ENCODE data around the gene FOXL3.

FOXL3 gene

DNA sequence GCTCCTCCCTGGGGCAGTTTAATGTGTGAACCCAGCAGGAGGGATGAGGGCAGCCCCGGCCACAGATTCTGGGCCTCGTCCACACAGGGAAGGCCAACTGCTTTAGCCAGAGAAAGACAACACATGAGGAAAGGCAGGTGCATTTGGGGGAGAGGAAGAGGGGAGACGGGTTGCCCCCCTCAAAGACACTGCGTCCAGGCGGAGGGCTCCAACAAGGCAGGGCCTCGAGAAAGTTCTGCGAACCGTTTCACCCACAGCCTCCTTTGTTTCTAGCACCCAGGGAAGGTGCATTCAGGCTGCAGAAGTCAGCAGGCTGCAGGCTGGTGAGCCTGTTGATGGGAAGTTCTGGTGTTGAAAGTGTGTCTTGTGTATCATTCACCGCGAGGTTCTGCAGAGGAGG is 10.1 kb downstream of the FOXL3 start:
- Histone ChIP-seq H3K4me3 (ENCODE audit: low read depth in 1 of 2, low read length in 2 of 2) (no peak overlapping the region), H3K36me3 (ENCODE audit: control insufficient read depth in 1 of 2, insufficient read depth in 2 of 2, low read length in 2 of 2) (no peaks in the 10 kb centered on the region), H3K4me1 (ENCODE audit: control insufficient read depth in 1 of 2, insufficient read depth in 2 of 2, low read length in 2 of 2) (peaks cover 0 to 5% of the 10 kb centered on the region in 2 donors), H3K9me3 (ENCODE audit: control insufficient read depth in 1 of 2, low read length in 2 of 2) (no peaks in the 10 kb centered on the region), H3K27ac (ENCODE audit: low read length) (no peak overlapping the region), H3K27me3 (ENCODE audit: low read depth, low read length) (no peaks in the 10 kb centered on the region)

GRCh38 chr7:300546-301290 is 10.7 kb downstream of the FOXL3 start:
- Histone ChIP-seq H3K4me3 (ENCODE audit: low read depth in 1 of 2, low read length in 2 of 2) (no peak overlapping the region), H3K9me3 (ENCODE audit: control insufficient read depth in 1 of 2, low read length in 2 of 2) (no peaks in the 10 kb centered on the region), H3K36me3 (ENCODE audit: control insufficient read depth in 1 of 2, insufficient read depth in 2 of 2, low read length in 2 of 2) (no peaks in the 10 kb centered on the region), H3K27ac (ENCODE audit: low read length) (no peak overlapping the region), H3K4me1 (ENCODE audit: control insufficient read depth in 1 of 2, insufficient read depth in 2 of 2, low read length in 2 of 2) (peaks cover 0 to under 1% of the 10 kb centered on the region in 2 donors), H3K27me3 (ENCODE audit: low read depth, low read length) (no peaks in the 10 kb centered on the region)

DNA sequence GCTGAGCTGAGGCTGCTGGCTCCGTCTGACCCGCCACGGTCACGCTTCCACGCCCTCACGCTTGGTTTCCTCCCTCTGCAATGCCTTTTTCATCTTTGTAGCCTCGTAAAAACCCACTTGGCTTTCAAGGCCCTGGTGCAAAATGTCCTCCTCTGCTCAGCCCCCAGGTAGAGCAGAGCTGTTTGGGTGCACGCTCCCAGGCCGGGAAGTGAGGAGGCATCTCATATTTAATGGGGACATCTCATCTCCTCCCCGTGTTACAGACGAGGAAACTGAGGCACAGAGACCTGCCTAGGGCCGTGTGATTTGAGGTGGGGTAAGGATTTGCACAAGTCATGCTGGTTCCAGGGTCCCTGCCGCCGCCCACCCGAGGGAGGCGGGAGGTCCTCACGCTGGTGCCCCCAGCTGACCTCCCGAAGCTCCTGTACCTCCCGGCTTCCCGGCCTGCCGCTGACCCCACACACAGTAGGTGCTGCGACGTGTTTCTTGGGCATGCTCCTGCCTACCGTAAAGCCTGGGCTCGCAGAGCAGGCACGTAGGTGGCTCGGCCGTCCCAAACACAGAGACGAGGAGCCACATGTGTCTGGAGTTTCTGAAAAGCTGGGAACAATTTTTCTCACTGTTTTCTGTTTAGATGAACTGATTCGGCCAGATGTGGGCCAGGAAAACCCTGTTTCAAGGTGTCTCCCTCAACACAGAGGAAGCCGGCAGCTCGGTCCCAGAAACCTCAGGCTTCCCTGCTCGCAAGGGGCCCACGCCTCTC is 11.5 kb downstream of the FOXL3 start:
- Histone ChIP-seq H3K27ac (ENCODE audit: low read length) (no peak overlapping the region), H3K36me3 (ENCODE audit: control insufficient read depth in 1 of 2, insufficient read depth in 2 of 2, low read length in 2 of 2) (no peaks in the 10 kb centered on the region), H3K4me3 (ENCODE audit: low read depth in 1 of 2, low read length in 2 of 2) (no peak overlapping the region), H3K27me3 (ENCODE audit: low read depth, low read length) (no peaks in the 10 kb centered on the region), H3K4me1 (ENCODE audit: control insufficient read depth in 1 of 2, insufficient read depth in 2 of 2, low read length in 2 of 2) (no peaks in the 10 kb centered on the region), H3K9me3 (ENCODE audit: control insufficient read depth in 1 of 2, low read length in 2 of 2) (no peaks in the 10 kb centered on the region)

GRCh38 chr7:302054-302992 is 12.4 kb downstream of the FOXL3 start:
- H3K4me1 ChIP-seq (ENCODE audit: control insufficient read depth in 1 of 2, insufficient read depth in 2 of 2, low read length in 2 of 2) = no peaks in the 10 kb centered on the region
- no peaks in the 10 kb centered on the region for H3K36me3 ChIP-seq (ENCODE audit: control insufficient read depth in 1 of 2, insufficient read depth in 2 of 2, low read length in 2 of 2)
- no peaks in the 10 kb centered on the region for H3K27me3 ChIP-seq (ENCODE audit: low read depth, low read length)
- H3K27ac ChIP-seq (ENCODE audit: low read length) = no peak overlapping the region
- H3K9me3 ChIP-seq (ENCODE audit: control insufficient read depth in 1 of 2, low read length in 2 of 2) = no peaks in the 10 kb centered on the region
- no peak overlapping the region for H3K4me3 ChIP-seq (ENCODE audit: low read depth in 1 of 2, low read length in 2 of 2)

DNA sequence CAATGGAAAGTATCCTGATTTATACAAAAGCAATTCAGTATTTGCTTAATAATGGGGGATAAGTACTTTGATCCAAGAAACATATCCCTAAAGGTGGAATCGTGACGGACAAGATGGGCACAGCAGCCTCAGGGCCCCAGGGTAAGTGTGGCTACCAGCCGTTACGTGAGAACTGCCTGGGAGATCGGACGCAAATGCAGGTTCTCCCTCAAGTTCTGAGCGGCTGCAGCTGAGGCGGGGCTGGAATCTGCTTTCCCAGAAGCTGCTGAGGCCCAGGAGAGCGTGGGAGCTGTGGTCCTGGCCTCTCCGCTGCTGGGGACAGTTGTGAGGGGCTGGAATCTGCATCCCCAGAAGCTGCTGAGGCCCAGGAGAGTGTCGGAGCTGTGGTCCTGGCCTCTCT is 13.5 kb downstream of the FOXL3 start:
- no peaks in the 10 kb centered on the region for H3K4me1 ChIP-seq (ENCODE audit: control insufficient read depth in 1 of 2, insufficient read depth in 2 of 2, low read length in 2 of 2)
- H3K27ac ChIP-seq (ENCODE audit: low read length) = no peak overlapping the region
- H3K36me3 ChIP-seq (ENCODE audit: control insufficient read depth in 1 of 2, insufficient read depth in 2 of 2, low read length in 2 of 2) = no peaks in the 10 kb centered on the region

GRCh38 chr7:303884-304573 is 14.1 kb downstream of the FOXL3 start:
- H3K27me3 ChIP-seq (ENCODE audit: low read depth, low read length) = no peaks in the 10 kb centered on the region

More for the DNA sequence above, 13.5 kb downstream of the FOXL3 start:
- no peak overlapping the region for H3K4me3 ChIP-seq (ENCODE audit: low read depth in 1 of 2, low read length in 2 of 2)
- peaks cover 0 to 4% of the 10 kb centered on the region in 2 donors for H3K9me3 ChIP-seq (ENCODE audit: control insufficient read depth in 1 of 2, low read length in 2 of 2)
- no peaks in the 10 kb centered on the region for H3K27me3 ChIP-seq (ENCODE audit: low read depth, low read length)

DNA sequence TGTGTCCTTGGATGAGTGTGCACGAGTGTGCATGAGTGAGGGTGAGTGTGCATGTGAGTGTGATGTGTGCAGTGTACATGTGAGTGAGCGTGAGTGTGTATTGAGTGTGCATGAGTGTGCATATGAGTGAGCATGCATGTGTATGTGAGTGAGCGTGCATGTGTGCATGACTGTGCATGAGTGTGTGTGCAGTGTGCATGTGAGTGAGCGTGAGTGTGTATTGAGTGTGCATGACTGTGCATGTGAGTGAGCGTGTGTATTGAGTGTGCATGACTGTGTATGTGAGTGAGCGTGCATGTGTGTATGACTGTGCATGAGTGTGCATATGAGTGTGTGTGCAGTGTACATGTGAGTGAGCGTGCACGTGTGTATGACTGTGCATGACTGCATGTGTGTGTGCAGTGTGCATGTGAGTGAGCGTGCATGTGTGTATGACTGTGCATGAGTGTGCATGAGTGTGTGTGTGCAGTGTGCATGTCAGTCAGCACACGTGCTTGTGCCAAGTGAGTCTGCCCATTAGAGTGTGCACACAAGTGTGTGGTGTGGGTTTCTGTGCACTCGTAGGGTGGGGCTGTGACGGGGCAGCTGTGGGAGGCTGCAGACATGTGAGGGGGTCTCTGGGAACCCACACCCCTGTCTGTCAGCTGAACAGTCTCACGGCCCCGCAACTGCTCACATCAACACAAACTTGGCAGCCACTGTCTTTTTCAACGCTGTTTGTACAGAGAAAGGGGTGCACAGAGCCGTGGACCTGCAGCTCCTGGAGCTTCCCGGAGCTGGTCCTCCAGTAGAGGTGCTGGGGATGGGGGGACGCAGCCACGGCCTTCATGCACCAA is 14.8 kb downstream of the FOXL3 start:
- no peak overlapping the region for H3K4me3 ChIP-seq (ENCODE audit: low read depth in 1 of 2, low read length in 2 of 2)
- no peaks in the 10 kb centered on the region for H3K27me3 ChIP-seq (ENCODE audit: low read depth, low read length)
- no peaks in the 10 kb centered on the region for H3K4me1 ChIP-seq (ENCODE audit: control insufficient read depth in 1 of 2, insufficient read depth in 2 of 2, low read length in 2 of 2)
- H3K36me3 ChIP-seq (ENCODE audit: control insufficient read depth in 1 of 2, insufficient read depth in 2 of 2, low read length in 2 of 2) = no peaks in the 10 kb centered on the region
- H3K9me3 ChIP-seq (ENCODE audit: control insufficient read depth in 1 of 2, low read length in 2 of 2) = peaks cover 0 to 4% of the 10 kb centered on the region in 2 donors
- no peak overlapping the region for H3K27ac ChIP-seq (ENCODE audit: low read length)

More at GRCh38 chr7:303884-304573, 14.1 kb downstream of the FOXL3 start:
- Histone ChIP-seq H3K4me3 (ENCODE audit: low read depth in 1 of 2, low read length in 2 of 2) (no peak overlapping the region), H3K27ac (ENCODE audit: low read length) (no peak overlapping the region), H3K9me3 (ENCODE audit: control insufficient read depth in 1 of 2, low read length in 2 of 2) (peaks cover 0 to 4% of the 10 kb centered on the region in 2 donors), H3K36me3 (ENCODE audit: control insufficient read depth in 1 of 2, insufficient read depth in 2 of 2, low read length in 2 of 2) (no peaks in the 10 kb centered on the region), H3K4me1 (ENCODE audit: control insufficient read depth in 1 of 2, insufficient read depth in 2 of 2, low read length in 2 of 2) (no peaks in the 10 kb centered on the region)

DNA sequence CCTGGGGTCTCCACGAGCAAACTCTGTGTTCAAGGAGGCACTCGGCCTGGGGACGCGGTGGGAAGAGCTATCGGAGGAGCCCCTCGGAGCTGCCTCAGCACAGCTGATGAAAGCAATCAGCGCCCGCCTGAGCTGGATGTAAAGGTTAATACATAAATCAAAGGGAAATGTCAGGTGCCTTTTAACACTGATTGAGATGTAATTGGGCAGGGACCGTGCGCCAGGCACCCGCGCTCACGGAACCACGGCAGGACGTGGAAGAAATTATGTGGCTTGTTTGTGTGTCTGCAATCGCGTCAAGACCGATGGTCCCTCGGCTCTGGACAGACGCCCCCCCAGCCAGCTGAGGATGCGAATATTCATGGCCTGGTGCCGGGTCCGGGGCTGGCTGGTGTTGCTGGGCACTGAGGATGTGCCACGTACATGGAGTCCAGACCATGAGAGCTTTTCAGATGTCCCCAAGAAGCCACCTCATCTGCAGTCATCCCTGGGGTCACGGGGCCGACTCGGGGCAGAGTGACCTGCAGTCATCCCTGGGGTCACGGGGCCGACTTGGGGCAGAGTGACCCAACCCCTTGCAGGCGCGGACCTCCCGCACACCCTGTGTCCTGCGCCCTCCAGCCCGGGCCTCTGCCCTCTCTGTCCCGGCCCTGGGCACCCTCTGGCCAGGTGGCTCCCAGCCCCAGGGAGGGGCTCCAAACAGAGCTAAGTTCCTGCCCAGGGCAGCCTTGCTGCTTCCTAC is 15.6 kb downstream of the FOXL3 start:
- Histone ChIP-seq H3K27me3 (ENCODE audit: low read depth, low read length) (no peaks in the 10 kb centered on the region), H3K36me3 (ENCODE audit: control insufficient read depth in 1 of 2, insufficient read depth in 2 of 2, low read length in 2 of 2) (no peaks in the 10 kb centered on the region), H3K9me3 (ENCODE audit: control insufficient read depth in 1 of 2, low read length in 2 of 2) (peaks cover 0 to 4% of the 10 kb centered on the region in 2 donors), H3K4me3 (ENCODE audit: low read depth in 1 of 2, low read length in 2 of 2) (no peak overlapping the region), H3K27ac (ENCODE audit: low read length) (no peak overlapping the region), H3K4me1 (ENCODE audit: control insufficient read depth in 1 of 2, insufficient read depth in 2 of 2, low read length in 2 of 2) (no peaks in the 10 kb centered on the region)

- no peak overlapping the region for H3K27ac ChIP-seq (ENCODE audit: low read length)
- no peaks in the 10 kb centered on the region for H3K4me1 ChIP-seq (ENCODE audit: control insufficient read depth in 1 of 2, insufficient read depth in 2 of 2, low read length in 2 of 2)
- H3K4me3 ChIP-seq (ENCODE audit: low read depth in 1 of 2, low read length in 2 of 2) = no peak overlapping the region
- H3K27me3 ChIP-seq (ENCODE audit: low read depth, low read length) = no peaks in the 10 kb centered on the region
- H3K36me3 ChIP-seq (ENCODE audit: control insufficient read depth in 1 of 2, insufficient read depth in 2 of 2, low read length in 2 of 2) = no peaks in the 10 kb centered on the region
- H3K9me3 ChIP-seq (ENCODE audit: control insufficient read depth in 1 of 2, low read length in 2 of 2) = peaks cover 0 to 4% of the 10 kb centered on the region in 2 donors
These were observed 18.0 kb downstream of the FOXL3 start for GRCh38 chr7:307970-308369.
